PC-9 (cell line): ENCODE data around the gene MYOC. TPM values are rescaled to one million over a fixed set of nuclear protein-coding genes. Genes with fewer than 3 reads are reported as not detected.

Source experiments
- BruUV-seq: library from RNA; stranded (reverse); fragments of 400-500 nt; replicated peaks from 2 replicates; lab custom pipeline; 2021; lab: Mats Ljungman, UMichigan
- CTCF ChIA-PET: fragments of 300-600 bp; sonication (Branson Sonifier 250); formaldehyde crosslinking; loops from one replicate; lab custom pipeline; 2022; ENCODE audit warnings: antibody characterized with exemption; lab: Charles Lee
- POLR2A ChIA-PET: fragments of 300-600 bp; sonication (Branson Sonifier 250); formaldehyde crosslinking; loops from one replicate; lab custom pipeline; 2022; ENCODE audit warnings: antibody characterized with exemption; ENCODE audit not compliant: unreplicated experiment; lab: Charles Lee
- DNase-seq, 2 experiments: peaks; one replicate each; pipeline versions ENCODE4 v3.0.0 to v3.0.0-alpha.2; 2015 to 2022; ENCODE audit warnings: mixed read lengths in 1 of 2
- H2AFZ ChIP-seq: fragments of 200-600 bp; sonication (generic); 2 replicates; pipeline ENCODE4 v1.8.1; 2017; ENCODE audit warnings: antibody characterized with exemption
- H3F3A ChIP-seq: fragments of 200-600 bp; sonication (generic); 2 replicates; pipeline ENCODE4 v1.8.1; 2017; ENCODE audit warnings: antibody characterized with exemption, mild to moderate bottlenecking, low read depth; ENCODE audit not compliant: insufficient read depth
- H3K27ac ChIP-seq: fragments of 200-600 bp; sonication (generic); 2 replicates; pipeline ENCODE4 v1.6.1; 2016; ENCODE audit warnings: mixed run types
- H3K27me3 ChIP-seq: fragments of 200-600 bp; sonication (generic); 2 replicates; pipeline ENCODE4 v1.6.1; 2016; ENCODE audit warnings: low read depth, mixed run types; ENCODE audit not compliant: insufficient read depth
- H3K36me3 ChIP-seq: fragments of 200-600 bp; sonication (generic); 2 replicates; pipeline ENCODE4 v1.6.1; 2016; ENCODE audit warnings: low read depth, mixed run types
- H3K4me1 ChIP-seq: fragments of 200-600 bp; sonication (generic); replicated peaks from 2 replicates; pipeline ENCODE4 v1.6.1; 2016; ENCODE audit warnings: mixed run types; ENCODE audit not compliant: insufficient read depth
- H3K4me2 ChIP-seq: fragments of 200-600 bp; sonication (generic); 2 replicates; pipeline ENCODE4 v1.6.1; 2017; ENCODE audit warnings: mixed run types
- H3K4me3 ChIP-seq: fragments of 200-600 bp; sonication (generic); 2 replicates; pipeline ENCODE4 v1.6.1; 2016; ENCODE audit warnings: mixed run types
- H3K79me2 ChIP-seq: fragments of 200-600 bp; sonication (generic); 2 replicates; pipeline ENCODE4 v1.6.1; 2017; ENCODE audit warnings: low read depth, mixed run types
- H3K9me2 ChIP-seq: fragments of 200-600 bp; sonication (generic); 2 replicates; pipeline ENCODE4 v1.8.1; 2017; ENCODE audit warnings: mild to moderate bottlenecking; ENCODE audit not compliant: insufficient read depth
- H3K9me3 ChIP-seq: fragments of 200-600 bp; sonication (generic); 2 replicates; pipeline ENCODE4 v1.8.1; 2016; ENCODE audit warnings: low read depth; ENCODE audit not compliant: insufficient read depth
- H4K20me1 ChIP-seq: fragments of 200-600 bp; sonication (generic); 2 replicates; pipeline ENCODE4 v1.8.1; 2017; ENCODE audit not compliant: insufficient read depth
- CTCF ChIP-seq: fragments of 200-600 bp; sonication (generic); conservative IDR thresholded peaks from 2 replicates; pipeline ENCODE4 v1.6.1; 2017; ENCODE audit warnings: mixed run types, antibody characterized with exemption, mild to moderate bottlenecking, moderate library complexity
- EZH2 ChIP-seq: fragments of 200-600 bp; sonication (generic); IDR thresholded peaks from 2 replicates; pipeline ENCODE4 v1.8.0; 2017; ENCODE audit warnings: antibody characterized with exemption, low read depth
- intact Hi-C: fragments of 100-400 bp; cut with micrococcal nuclease; formaldehyde crosslinking; loops from one replicate; pipeline ENCODE4 v1.10.0; 2022; ENCODE audit not compliant: unreplicated experiment
- total RNA-seq: library from RNA; stranded (reverse); gene quantifications from 2 replicates; pipeline ENCODE4 v1.2.3, GENCODE V29; 2021

The MYOC gene
- total RNA-seq, 1 experiment from 2014 or later = not detected

DNA sequence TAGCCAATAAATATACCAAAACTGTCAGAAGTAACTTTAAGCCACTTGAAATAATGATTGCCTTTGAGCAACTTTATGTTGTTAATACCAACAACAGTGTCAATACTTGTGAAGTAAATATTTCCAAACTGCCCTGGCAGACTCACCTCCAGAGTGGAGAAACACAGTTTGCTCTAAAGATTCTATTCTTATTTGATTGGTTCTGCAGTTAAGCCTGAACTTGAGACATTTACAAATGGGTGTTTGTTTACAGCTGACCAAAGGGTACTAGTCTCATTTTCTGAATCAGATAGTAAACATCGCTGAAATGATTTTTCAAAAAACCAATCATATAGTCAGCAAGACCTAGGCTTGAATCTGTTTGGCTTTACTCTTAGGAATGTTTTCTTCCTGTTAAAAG is 1.3 kb upstream of the MYOC start:
- H3K27me3 ChIP-seq = no peaks in the 10 kb centered on the region
- CTCF ChIA-PET = no interaction called here

DNA sequence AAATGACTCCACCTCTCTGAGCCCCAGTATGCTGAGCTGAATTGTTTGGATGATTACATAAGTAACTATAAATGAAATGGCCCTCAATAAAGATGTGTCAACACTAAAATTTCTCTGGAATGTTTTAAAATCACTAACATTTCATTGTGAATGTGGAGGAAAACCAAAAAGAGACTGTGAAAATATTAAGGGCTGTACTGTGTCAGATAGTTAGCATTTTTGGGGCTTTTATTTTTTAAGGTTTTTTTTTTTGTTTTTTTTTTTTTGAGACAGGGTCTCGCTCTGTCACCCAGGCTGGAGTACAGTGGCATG is 6.3 kb downstream of the MYOC start:
- ChIA-PET POLR2A (no interaction called here), CTCF (interaction anchor here (2.3 kb wide), 1 partner anchor 155 kb away, joined by 11 read pairs; no protein-coding TSS in a partner anchor)
- BruUV-seq = no TSS peak
- Histone ChIP-seq H3K4me3 (no peak overlapping the region), H4K20me1 (no peaks in the 10 kb centered on the region), H3K27me3 (no peaks in the 10 kb centered on the region), H3F3A (no peaks in the 10 kb centered on the region), H2AFZ (no peak overlapping the region), H3K9me3 (no peaks in the 10 kb centered on the region), H3K4me1 (no peaks in the 10 kb centered on the region), H3K79me2 (no peaks in the 10 kb centered on the region), H3K9me2 (no peaks in the 10 kb centered on the region), H3K4me2 (no peak overlapping the region), H3K27ac (no peak overlapping the region), H3K36me3 (no peaks in the 10 kb centered on the region)
- intact Hi-C loops = loop anchor here (5.0 to 10.0 kb wide), 3 partner anchors 136 to 769 kb away; partner anchors contain the start of gene METTL13
- DNase-seq = no peak
- TF ChIP-seq CTCF (no peak), EZH2 (no peak)

More for the DNA sequence above, 1.3 kb upstream of the MYOC start:
- TF ChIP-seq CTCF (no peak), EZH2 (no peak)
- Histone ChIP-seq H3K9me3 (no peaks in the 10 kb centered on the region), H3K4me3 (no peak overlapping the region), H3F3A (no peaks in the 10 kb centered on the region), H3K4me2 (no peak overlapping the region), H4K20me1 (no peaks in the 10 kb centered on the region), H3K79me2 (no peaks in the 10 kb centered on the region), H3K36me3 (no peaks in the 10 kb centered on the region), H3K9me2 (no peaks in the 10 kb centered on the region), H3K27ac (no peak overlapping the region), H3K4me1 (no peaks in the 10 kb centered on the region), H2AFZ (no peak overlapping the region)
- POLR2A ChIA-PET = no interaction called here
- intact Hi-C loops = no loop called here
- BruUV-seq = no TSS peak
- DNase-seq = no peak

- no TSS peak for BruUV-seq
- no peaks in the 10 kb centered on the region for H3K79me2 ChIP-seq
- no peaks in the 10 kb centered on the region for H3K4me1 ChIP-seq
- H3F3A ChIP-seq = no peaks in the 10 kb centered on the region
- CTCF ChIA-PET = interaction anchor here (0.6 to 2.3 kb wide), 6 partner anchors 9 to 338 kb away, joined by 3 to 17 read pairs (median 4); no protein-coding TSS in a partner anchor
- no peaks in the 10 kb centered on the region for H3K9me2 ChIP-seq
- H3K4me2 ChIP-seq = no peak overlapping the region
- no peak overlapping the region for H2AFZ ChIP-seq
- no peaks in the 10 kb centered on the region for H4K20me1 ChIP-seq
- no peak overlapping the region for H3K27ac ChIP-seq
- no peak for TF ChIP-seq CTCF
- TF ChIP-seq EZH2 = no peak
- H3K4me3 ChIP-seq = no peak overlapping the region
- no peaks in the 10 kb centered on the region for H3K27me3 ChIP-seq
- intact Hi-C loops = loop anchor here (1.0 to 10.0 kb wide), 6 partner anchors 71 to 769 kb away; partner anchors contain the start of gene METTL13
- no peaks in the 10 kb centered on the region for H3K9me3 ChIP-seq
- DNase-seq = no peak
- POLR2A ChIA-PET = no interaction called here
- no peaks in the 10 kb centered on the region for H3K36me3 ChIP-seq
Observed at GRCh38 chr1:171645553-171646248, 6.8 kb downstream of the MYOC start.
